Neural cell (in vitro differentiated cells): Measurements from ENCODE around the gene RGS4.

Source experiments
- EP300 ChIP-seq: fragments of 450-650 bp; conservative IDR thresholded peaks from 2 replicates; pipeline ENCODE4 v1.6.1; 2014; ENCODE audit warnings: antibody characterized with exemption, mild to moderate bottlenecking, moderate library complexity; ENCODE audit not compliant: poor library complexity, severe bottlenecking
- EZH2 ChIP-seq: fragments of 200-600, 300-800 bp; shearing (Covaris generic), sonication (generic); IDR thresholded peaks from 2 replicates; pipeline ENCODE4 v1.6.1; 2014; ENCODE audit warnings: antibody characterized with exemption, low read length, borderline replicate concordance, mild to moderate bottlenecking; ENCODE audit not compliant: insufficient read depth, poor library complexity, severe bottlenecking
- POLR2AphosphoS5 ChIP-seq: IDR thresholded peaks from 2 replicates; pipeline ENCODE4 v1.6.1; 2012
- RAD21 ChIP-seq: fragments of 450-650 bp; conservative IDR thresholded peaks from 2 replicates; pipeline ENCODE4 v1.6.1; 2014; ENCODE audit warnings: antibody characterized with exemption, mild to moderate bottlenecking, moderate library complexity
- TAF1 ChIP-seq: IDR thresholded peaks from 2 replicates; pipeline ENCODE4 v1.6.1; 2012; ENCODE audit warnings: low read depth
- TF ChIP-seq, protein P1 (sequence below): fragments of 450-650 bp; IDR thresholded peaks from 2 replicates; pipeline ENCODE4 v1.5.1; 2014; ENCODE audit warnings: antibody characterized with exemption, mild to moderate bottlenecking, moderate library complexity; ENCODE audit not compliant: poor library complexity, severe bottlenecking
- TF ChIP-seq, protein P2 (sequence below): IDR thresholded peaks from 2 replicates; pipeline ENCODE4 v1.6.1; 2012; ENCODE audit warnings: borderline replicate concordance

DNA sequence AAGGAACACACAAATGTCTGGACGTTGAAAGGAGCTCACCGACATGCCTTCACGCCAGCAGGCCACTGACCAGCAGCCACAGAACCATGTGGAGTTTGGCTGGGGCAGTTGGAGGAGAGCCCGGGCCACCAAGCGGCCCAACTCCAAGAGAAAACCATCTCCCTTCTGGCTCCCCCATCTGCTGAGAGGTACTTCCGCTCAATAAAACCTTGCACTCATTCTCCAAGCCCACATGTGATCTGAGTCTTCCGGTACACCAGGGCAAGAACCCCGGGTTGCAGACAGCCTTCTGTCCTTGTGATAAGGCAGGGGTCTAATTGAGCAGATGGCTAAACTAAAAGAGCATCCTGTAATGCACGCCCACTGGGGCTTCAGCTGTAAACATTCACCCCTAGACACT, 24.4 kb downstream of the RGS4 start:
- TF ChIP-seq POLR2AphosphoS5 (no peak), RAD21 (no peak), EP300 (no peak), EZH2 (no peak), TAF1 (no peak)
- TF ChIP-seq, protein P1, sequence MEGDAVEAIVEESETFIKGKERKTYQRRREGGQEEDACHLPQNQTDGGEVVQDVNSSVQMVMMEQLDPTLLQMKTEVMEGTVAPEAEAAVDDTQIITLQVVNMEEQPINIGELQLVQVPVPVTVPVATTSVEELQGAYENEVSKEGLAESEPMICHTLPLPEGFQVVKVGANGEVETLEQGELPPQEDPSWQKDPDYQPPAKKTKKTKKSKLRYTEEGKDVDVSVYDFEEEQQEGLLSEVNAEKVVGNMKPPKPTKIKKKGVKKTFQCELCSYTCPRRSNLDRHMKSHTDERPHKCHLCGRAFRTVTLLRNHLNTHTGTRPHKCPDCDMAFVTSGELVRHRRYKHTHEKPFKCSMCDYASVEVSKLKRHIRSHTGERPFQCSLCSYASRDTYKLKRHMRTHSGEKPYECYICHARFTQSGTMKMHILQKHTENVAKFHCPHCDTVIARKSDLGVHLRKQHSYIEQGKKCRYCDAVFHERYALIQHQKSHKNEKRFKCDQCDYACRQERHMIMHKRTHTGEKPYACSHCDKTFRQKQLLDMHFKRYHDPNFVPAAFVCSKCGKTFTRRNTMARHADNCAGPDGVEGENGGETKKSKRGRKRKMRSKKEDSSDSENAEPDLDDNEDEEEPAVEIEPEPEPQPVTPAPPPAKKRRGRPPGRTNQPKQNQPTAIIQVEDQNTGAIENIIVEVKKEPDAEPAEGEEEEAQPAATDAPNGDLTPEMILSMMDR: no peak
- TF ChIP-seq, protein P2, sequence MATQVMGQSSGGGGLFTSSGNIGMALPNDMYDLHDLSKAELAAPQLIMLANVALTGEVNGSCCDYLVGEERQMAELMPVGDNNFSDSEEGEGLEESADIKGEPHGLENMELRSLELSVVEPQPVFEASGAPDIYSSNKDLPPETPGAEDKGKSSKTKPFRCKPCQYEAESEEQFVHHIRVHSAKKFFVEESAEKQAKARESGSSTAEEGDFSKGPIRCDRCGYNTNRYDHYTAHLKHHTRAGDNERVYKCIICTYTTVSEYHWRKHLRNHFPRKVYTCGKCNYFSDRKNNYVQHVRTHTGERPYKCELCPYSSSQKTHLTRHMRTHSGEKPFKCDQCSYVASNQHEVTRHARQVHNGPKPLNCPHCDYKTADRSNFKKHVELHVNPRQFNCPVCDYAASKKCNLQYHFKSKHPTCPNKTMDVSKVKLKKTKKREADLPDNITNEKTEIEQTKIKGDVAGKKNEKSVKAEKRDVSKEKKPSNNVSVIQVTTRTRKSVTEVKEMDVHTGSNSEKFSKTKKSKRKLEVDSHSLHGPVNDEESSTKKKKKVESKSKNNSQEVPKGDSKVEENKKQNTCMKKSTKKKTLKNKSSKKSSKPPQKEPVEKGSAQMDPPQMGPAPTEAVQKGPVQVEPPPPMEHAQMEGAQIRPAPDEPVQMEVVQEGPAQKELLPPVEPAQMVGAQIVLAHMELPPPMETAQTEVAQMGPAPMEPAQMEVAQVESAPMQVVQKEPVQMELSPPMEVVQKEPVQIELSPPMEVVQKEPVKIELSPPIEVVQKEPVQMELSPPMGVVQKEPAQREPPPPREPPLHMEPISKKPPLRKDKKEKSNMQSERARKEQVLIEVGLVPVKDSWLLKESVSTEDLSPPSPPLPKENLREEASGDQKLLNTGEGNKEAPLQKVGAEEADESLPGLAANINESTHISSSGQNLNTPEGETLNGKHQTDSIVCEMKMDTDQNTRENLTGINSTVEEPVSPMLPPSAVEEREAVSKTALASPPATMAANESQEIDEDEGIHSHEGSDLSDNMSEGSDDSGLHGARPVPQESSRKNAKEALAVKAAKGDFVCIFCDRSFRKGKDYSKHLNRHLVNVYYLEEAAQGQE: no peak
